DMS 273 (cell line): ENCODE measurements around the gene ATXN7.

Source experiments
- DNase-seq: peaks from one replicate; lab custom pipeline; 2025; ENCODE audit not compliant: unreplicated experiment; lab: John Stamatoyannopoulos, UW

The ATXN7 gene

GRCh38 chr3:63862804-63863149 is 890 bp upstream of the ATXN7 start:
- DNase-seq, result no peak

- peak; percentile 59 for DNase-seq
Measured at GRCh38 chr3:63864008-63864964, 619 bp downstream of the ATXN7 start.

GRCh38 chr3:63864965-63865327 is 1.3 kb downstream of the ATXN7 start:
- no peak for DNase-seq

- DNase-seq, result no peak
Measured at GRCh38 chr3:63867225-63867624, 3.6 kb downstream of the ATXN7 start.

- no peak for DNase-seq
Measured at GRCh38 chr3:63869940-63870614, 6.4 kb downstream of the ATXN7 start.

GRCh38 chr3:63870615-63871005 is 6.9 kb downstream of the ATXN7 start:
- DNase-seq, result no peak

GRCh38 chr3:63872135-63872924 is 8.7 kb downstream of the ATXN7 start:
- DNase-seq, result no peak

- DNase-seq, result no peak
Measured at GRCh38 chr3:63874769-63875168, 11.1 kb downstream of the ATXN7 start.

GRCh38 chr3:63875510-63875909 is 11.8 kb downstream of the ATXN7 start:
- no peak for DNase-seq

- DNase-seq, result no peak
Measured at GRCh38 chr3:63876260-63876659, 12.6 kb downstream of the ATXN7 start.

- no peak for DNase-seq
Measured at GRCh38 chr3:63877737-63878393, 14.2 kb downstream of the ATXN7 start.

- DNase-seq, result peak; percentile 2
Measured at GRCh38 chr3:63878394-63879060, 14.9 kb downstream of the ATXN7 start.

- DNase-seq, result no peak
Measured at GRCh38 chr3:63880653-63881052, 17.0 kb downstream of the ATXN7 start.

GRCh38 chr3:63886858-63887257 is 23.2 kb downstream of the ATXN7 start:
- DNase-seq, result no peak

- DNase-seq, result no peak
Measured at GRCh38 chr3:63891518-63891917, 27.9 kb downstream of the ATXN7 start.

- DNase-seq, result no peak
Measured at GRCh38 chr3:63892773-63893352, 29.2 kb downstream of the ATXN7 start.

- no peak for DNase-seq
Measured at GRCh38 chr3:63895422-63896189, 31.9 kb downstream of the ATXN7 start.

GRCh38 chr3:63896332-63897030 is 32.8 kb downstream of the ATXN7 start:
- DNase-seq, result peak; percentile 11

GRCh38 chr3:63900010-63900409 is 36.3 kb downstream of the ATXN7 start:
- no peak for DNase-seq
